ENCODE results near the gene TENT4A. TPM values are rescaled to one million over a fixed set of nuclear protein-coding genes. Genes with fewer than 3 reads are reported as not detected.

Gene TENT4A
- total and polyA plus RNA-seq, 12 donors, result 4.2 to 13.7 (median 11.3) TPM

DNA sequence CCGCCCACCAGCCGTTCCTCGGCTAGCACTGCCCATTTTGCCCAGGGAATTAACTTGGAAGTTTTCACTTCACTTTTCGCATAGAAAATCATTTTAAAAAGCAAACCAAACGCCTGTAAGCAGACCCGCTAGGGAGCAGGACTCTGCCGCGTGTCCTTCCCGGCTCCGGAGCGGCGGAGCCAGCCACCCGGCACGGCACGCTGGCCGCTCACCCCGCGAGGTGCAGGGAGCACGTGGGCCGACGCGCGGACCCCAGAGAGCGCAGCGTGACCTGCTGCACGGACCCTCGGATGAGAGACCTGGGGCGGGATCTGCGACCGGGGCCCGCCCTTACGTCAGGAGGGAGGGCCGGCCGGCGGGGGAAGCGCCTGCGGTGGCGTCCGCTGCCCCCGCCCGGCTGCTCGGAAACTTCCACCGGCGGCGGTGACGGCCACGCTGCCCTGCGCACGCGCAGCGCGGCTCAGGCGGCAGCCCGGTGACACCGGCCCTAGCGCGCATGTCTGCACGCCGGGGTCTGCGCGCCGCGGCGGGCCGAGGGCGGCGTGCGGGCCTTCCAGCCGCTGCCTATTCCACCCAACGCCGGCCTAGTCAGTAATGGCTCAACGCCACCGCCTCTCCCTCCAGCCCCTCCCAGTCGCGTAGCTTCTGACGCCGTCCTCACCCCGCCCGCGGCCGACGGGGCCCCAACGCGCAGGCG is 507 bp upstream of the TENT4A start:
- Histone ChIP-seq H3K27ac (peak overlapping the region; percentile 93 to 98 (median 97)), H3K4me3 (peak overlapping the region; percentile 51 to 97 (median 72)), H3K36me3 (peaks cover 0 to 4% (median 0%) of the 10 kb centered on the region in 9 donors), H3K4me1 (peaks cover 5 to 47% (median 38%) of the 10 kb centered on the region in 9 donors), H3K9me3 (no peaks in the 10 kb centered on the region), H3K27me3 (no peaks in the 10 kb centered on the region)
- TF ChIP-seq, protein P1, sequence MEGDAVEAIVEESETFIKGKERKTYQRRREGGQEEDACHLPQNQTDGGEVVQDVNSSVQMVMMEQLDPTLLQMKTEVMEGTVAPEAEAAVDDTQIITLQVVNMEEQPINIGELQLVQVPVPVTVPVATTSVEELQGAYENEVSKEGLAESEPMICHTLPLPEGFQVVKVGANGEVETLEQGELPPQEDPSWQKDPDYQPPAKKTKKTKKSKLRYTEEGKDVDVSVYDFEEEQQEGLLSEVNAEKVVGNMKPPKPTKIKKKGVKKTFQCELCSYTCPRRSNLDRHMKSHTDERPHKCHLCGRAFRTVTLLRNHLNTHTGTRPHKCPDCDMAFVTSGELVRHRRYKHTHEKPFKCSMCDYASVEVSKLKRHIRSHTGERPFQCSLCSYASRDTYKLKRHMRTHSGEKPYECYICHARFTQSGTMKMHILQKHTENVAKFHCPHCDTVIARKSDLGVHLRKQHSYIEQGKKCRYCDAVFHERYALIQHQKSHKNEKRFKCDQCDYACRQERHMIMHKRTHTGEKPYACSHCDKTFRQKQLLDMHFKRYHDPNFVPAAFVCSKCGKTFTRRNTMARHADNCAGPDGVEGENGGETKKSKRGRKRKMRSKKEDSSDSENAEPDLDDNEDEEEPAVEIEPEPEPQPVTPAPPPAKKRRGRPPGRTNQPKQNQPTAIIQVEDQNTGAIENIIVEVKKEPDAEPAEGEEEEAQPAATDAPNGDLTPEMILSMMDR (IDR thresholded peaks at IDR 0.05), result peak in 2 of 9 donors; percentile 1 to 23
- intact Hi-C loops (cut with DNase I), result loop anchor here in 6 of 10 donors (1.0 to 10.0 kb wide), 5 partner anchors 35 to 80 kb away; partner anchors contain the start of genes NSUN2 (in 6 of the 6) and SRD5A1 (in 6 of the 6)
- 0 to 1% methylated on average over 81 to 85 of the region's 85 CpGs for WGBS, 2 donors
- ATAC-seq (peak; percentile 88 to 97 (median 92)), DNase-seq (peak; percentile 96 to 98)

DNA sequence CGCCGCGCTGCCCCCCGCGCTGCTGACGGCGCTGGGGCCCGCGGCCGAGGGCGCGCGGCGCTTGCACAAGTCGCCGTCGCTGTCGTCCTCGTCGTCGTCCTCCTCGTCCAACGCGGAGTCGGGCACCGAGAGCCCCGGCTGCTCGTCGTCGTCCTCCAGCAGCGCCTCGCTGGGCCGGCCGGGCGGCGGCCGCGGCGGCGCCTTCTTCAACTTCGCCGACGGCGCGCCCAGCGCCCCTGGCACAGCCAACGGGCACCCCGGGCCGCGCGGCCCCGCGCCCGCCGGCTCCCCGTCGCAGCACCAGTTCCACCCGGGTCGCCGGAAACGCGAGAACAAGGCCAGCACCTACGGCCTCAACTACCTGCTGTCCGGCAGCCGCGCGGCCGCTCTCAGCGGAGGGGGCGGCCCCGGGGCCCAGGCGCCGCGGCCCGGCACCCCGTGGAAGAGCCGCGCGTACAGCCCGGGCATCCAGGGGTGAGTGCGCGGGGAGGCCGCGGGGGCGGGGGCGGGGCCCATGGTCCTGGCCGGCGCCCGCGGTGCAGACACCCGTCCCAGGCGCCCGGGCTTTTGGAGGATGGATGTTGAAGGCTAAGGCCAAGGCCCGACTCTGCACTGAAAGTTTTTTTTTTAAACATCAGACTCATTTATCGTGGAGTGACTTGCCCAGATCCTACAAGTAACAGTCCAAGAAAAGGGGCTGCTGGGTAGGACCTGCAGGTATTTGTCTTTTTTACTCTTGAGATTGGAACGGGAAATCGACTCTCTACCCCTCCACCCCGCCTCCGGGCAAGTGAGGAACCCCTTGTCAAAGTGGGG is 1.2 kb downstream of the TENT4A start:
- WGBS, 2 donors, result 0 to 1% methylated on average over 80 to 99 of the region's 99 CpGs
- DNase-seq, result peak; percentile 23 to 35
- no peaks in the 10 kb centered on the region for H3K27me3 ChIP-seq
- intact Hi-C loops (cut with DNase I), result loop anchor here in 6 of 10 donors (2.0 to 10.0 kb wide), 4 partner anchors 33 to 82 kb away; partner anchors contain the start of genes NSUN2 (in 5 of the 6) and SRD5A1 (in 5 of the 6)
- peak overlapping the region; percentile 13 to 69 (median 60) for H3K4me3 ChIP-seq
- no peaks in the 10 kb centered on the region for H3K9me3 ChIP-seq
- ATAC-seq, result peak in 2 of 8 donors; percentile 13 to 25
- peak overlapping the region; percentile 19 to 98 (median 77) for H3K27ac ChIP-seq
- H3K4me1 ChIP-seq, result peaks cover 5 to 59% (median 51%) of the 10 kb centered on the region in 9 donors
- H3K36me3 ChIP-seq, result peaks cover 0 to 10% (median 0%) of the 10 kb centered on the region in 9 donors
- TF ChIP-seq, protein P1 (IDR thresholded peaks at IDR 0.05), result no peak

DNA sequence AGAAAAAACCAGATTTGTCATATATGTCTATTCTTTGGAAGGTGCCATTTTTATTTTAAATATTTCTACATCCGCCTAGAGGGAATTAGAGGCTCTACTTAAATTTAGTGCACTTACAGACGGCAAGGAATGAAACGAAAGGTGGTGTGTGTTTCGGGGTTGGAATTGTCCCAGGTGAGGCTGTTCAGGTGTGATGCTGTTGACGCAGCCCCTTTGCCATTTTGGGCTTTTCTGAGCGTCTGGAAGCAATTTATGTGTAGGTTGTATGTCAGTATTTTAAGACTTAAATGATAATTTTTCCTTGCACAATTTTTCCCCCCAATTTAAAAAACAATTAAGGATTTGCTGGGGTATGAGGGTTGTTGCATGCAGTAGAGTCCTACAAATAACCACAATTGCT is 2.0 kb downstream of the TENT4A start:
- H3K9me3 ChIP-seq, result no peaks in the 10 kb centered on the region
- ATAC-seq, result no peak
- H3K27me3 ChIP-seq, result no peaks in the 10 kb centered on the region
- 51% methylated on average over 6 of the region's 6 CpGs for WGBS, 2 donors
- intact Hi-C loops (cut with DNase I), result loop anchor here in 2 of 10 donors (2.0 to 10.0 kb wide), 2 partner anchors 80 to 82 kb away; partner anchors contain the start of genes NSUN2 (in 2 of the 2) and SRD5A1 (in 2 of the 2)
- H3K4me3 ChIP-seq, result peak overlapping the region; percentile 13 to 69 (median 60)
- DNase-seq, result peak in 1 of 2 donors; percentile 2
- H3K36me3 ChIP-seq, result peaks cover 0 to 12% (median 0%) of the 10 kb centered on the region in 9 donors
- TF ChIP-seq, protein P1 (IDR thresholded peaks at IDR 0.05), result no peak
- peak overlapping the region in 1 of 10 donors; percentile 5 for H3K27ac ChIP-seq
- peaks cover 5 to 68% (median 59%) of the 10 kb centered on the region in 9 donors for H3K4me1 ChIP-seq

Measured in heart right ventricle (tissue), 16 donors.